GM19455 (cell line): ENCODE results near the gene MBLAC1.
"Not testable (repeated sequence)": the region's sequence is repeated elsewhere in the genome, so short reads cannot be mapped to it uniquely, and the experiment has no call there.

Experiments
- ATAC-seq: cut with Tn5 transposase; IDR thresholded peaks from one replicate; pipeline ENCODE4 v1.9.1; 2021; ENCODE audit not compliant: unreplicated experiment

MBLAC1 gene

DNA sequence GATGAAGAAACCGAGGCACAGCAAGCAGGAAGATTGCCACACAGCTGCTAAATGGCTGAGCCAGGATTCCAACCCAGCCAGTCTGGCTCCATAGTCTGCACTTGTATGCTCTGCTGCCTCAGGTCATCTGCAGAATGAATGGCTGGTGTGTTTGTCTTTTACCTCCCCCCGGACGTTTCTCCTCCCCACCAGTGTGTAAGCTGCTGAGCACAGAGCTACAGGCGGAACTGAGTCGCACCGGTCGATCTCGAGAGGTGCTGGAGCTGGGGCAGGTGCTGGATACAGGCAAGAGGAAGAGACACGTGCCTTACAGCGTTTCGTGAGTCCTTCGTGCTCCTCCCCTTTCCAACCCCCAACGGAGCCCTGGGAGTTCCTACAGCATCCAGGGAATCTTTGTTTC is 4.7 kb upstream of the MBLAC1 start:
- no peak for ATAC-seq

DNA sequence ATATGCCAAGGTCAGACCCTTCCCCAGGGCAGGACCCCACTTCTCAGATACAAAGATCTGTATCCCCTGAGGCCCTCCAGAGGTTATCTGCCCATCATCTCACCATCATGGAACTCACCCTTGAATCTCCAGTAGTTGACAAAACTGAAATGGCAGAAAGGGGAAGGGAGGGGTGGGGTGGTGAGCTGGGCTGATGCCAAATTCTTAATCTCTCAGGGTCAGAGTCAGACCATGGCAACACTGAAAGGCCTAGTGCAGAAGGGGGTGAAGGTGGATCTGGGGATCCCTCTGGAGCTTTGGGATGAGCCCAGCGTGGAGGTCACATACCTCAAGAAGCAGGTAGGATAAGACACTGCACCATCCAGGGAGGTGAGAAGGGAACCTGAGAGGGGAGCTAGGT is 4.2 kb upstream of the MBLAC1 start:
- ATAC-seq = no peak

- no peak for ATAC-seq
Measured at GRCh38 chr7:100124301-100125230, 2.2 kb upstream of the MBLAC1 start.

DNA sequence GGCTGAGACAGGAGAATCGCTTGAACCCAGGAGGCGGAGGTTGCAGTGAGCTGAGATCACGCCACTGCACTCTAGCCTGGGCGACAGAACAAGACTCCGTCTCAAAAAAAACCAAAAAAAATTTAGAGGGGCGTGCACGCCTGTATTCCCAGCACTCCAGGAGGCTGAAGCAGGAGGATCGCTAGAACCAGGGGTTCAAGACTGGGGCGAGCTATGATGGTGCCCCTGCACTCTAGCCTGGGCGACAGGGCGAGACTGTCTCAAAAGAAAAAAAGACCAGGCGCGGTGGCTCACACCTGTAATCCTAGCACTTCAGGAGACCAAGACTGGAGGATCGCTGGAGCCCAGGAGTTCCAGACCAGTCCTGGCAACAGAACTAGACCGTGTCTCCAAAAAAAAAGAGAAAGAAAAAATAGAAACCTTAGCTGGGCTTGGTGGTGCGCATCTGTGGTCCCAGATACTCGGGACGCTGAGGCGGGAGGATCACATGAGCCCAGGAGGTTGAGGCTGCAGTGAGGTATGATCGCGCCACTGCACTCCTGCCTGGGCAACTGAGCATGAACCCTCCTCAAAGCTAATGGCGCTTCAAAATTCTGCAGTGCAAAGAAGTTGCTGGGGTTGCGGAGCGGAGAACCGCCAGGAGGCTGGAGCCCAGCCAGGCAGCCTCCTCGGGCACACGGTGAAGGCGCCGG is 382 bp upstream of the MBLAC1 start:
- peak; percentile 26 for ATAC-seq

- ATAC-seq = no peak
Measured at GRCh38 chr7:100127866-100128636, 1.3 kb downstream of the MBLAC1 start.

- no peak for ATAC-seq
Measured at GRCh38 chr7:100128637-100128963, 1.8 kb downstream of the MBLAC1 start.

DNA sequence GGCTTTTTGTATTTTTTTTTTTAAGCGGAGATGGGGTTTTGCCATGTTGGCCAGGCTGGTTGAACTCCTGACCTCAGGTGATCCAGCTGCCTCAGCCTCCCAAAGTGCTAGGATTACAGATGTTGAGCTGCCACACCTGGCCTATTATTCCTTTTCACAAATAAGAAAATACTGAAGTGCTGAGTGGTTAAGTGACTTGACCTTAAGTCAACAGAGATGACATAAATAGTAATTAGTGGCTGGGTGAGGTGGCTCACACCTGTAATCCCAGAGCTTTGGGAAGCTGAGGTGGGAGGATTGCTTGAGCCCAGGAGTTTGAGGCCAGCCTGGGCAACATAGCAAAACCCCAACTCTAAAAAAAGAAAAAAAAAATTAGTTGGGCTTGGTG is 3.4 kb downstream of the MBLAC1 start:
- not testable (repeated sequence) for ATAC-seq

GRCh38 chr7:100130608-100131453 is 4.1 kb downstream of the MBLAC1 start:
- ATAC-seq = no peak

DNA sequence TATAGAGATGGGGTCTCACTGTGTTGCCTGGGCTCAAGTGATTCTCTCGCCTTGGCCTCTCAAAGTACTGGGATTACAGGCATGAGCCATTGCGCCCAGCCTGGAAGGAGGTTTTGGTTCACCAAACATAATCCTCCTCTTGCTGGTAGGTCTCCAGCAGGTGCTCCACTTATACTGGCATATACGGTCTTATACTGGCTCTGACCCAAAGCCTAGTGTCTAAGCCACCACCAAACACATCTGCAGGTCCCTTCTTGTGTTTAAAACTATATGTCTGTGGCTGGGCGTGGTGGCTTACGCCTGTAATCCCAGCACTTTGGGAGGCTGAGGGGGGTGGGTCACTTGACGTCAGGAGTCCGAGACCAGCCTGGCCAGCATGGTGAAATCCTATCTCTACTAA is 5.4 kb downstream of the MBLAC1 start:
- ATAC-seq = no peak

DNA sequence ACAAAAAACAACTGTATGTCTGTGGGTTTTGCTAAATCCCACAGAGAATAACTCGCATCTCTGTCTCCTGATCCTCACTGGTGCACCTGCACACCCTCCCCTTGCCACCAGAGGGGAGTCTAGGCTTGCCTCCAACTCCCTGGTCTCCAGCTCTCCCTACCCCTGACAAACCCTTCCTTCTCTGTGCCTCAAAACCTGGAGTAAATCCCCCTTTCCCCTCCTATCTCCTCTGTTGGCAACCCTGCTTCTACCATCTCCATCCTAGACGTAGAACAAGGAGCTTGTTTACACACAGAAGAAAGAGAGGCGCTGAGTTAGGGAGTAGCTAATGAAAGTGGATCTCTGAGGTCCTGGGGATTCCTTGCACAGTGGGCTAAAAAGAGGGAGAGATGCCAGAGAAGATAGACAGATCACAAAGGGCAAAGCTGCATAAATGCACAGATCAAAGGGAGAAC is 6.0 kb downstream of the MBLAC1 start:
- no peak for ATAC-seq

- no peak for ATAC-seq
Measured at GRCh38 chr7:100137851-100138760, 11.3 kb downstream of the MBLAC1 start.

GRCh38 chr7:100141555-100141949 is 14.8 kb downstream of the MBLAC1 start:
- ATAC-seq = no peak

GRCh38 chr7:100142461-100142860 is 15.7 kb downstream of the MBLAC1 start:
- no peak for ATAC-seq

DNA sequence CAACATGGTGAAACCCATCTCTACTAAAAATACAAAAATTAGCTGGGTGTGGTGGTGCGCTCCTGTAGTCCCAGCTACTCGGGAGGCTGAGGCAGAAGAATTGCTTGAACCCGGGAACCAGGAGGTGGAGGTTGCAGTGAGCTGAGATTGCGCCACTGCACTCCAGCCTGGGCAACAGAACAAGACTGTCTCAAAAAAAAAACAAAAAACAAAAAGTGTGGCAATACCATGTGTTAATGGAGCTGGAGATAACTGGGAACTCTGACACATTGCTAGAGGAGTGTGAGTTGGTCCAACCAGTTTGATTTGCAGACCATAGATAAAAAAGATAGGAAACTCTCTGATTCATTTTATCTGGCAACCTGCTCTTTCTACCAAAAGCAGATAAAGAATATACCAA is 19.6 kb downstream of the MBLAC1 start:
- ATAC-seq = not testable (repeated sequence)

- no peak for ATAC-seq
Measured at GRCh38 chr7:100147278-100147677, 20.5 kb downstream of the MBLAC1 start.

DNA sequence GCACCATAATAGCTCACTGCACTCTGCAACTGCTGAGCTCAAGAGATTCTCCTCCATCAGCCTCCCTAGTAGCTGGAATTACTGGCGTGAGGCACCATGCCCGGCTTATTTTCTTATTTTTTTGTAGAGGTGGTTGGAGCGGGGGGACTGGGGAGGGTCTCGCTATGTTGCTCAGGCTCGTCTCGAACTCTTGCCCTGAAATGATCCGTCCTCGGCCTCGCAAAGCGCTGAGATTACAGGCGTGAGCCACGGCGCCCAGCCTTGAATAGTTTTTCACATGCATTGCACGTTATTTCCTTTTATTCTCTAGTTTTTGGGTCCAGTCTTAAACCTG is 21.4 kb downstream of the MBLAC1 start:
- no peak for ATAC-seq

DNA sequence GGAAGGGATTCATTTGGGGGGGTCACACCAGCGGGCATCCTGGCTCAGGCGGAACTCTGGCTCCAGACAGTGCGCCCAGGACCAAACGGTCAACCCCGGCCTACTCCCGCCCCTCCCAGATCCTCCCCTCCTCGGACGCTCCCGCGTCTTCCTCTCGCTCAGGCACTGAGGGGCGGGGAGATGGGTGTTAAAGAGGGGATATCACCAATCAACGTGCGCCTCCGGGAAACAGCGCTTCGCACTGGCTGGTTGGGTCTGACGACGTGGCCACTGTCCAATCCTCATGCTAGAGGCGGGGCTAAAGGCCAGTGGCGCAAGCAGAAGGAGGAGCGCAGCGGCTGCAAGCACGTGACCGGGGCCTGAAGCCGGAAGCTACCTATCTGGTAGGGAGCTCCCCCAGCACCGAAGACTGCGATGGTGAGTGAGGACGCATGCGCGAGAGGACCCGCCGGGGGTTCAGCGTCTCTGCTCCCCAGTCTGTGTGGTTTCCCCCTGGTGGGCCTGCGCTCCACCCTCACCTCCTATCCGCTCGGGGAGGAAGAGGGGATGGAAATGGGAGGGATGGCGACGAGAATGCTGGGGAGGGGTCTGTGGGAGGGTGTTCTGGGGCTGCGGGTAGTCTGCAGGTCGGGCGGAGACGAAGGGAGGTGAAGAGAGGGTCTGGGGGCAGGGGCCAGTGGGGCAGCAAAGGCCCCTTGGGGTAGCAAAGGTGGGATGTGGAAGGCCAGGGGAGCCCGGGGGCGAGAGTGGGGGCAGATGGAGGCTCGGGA is 22.0 kb downstream of the MBLAC1 start, which contains the start of gene LAMTOR4:
TSS of gene LAMTOR4 (plus strand) at position 360 of the 770 bp plus-strand sequence. CDS start at position 415, 55 bp downstream.
- peak; percentile 98 for ATAC-seq

- no peak for ATAC-seq
Measured at GRCh38 chr7:100152404-100152803, 25.6 kb downstream of the MBLAC1 start.
